GM12878 (cell line): ENCODE measurements around the gene PLET1. TPM values are rescaled to one million over a fixed set of nuclear protein-coding genes. Genes with fewer than 3 reads are reported as not detected.

Source experiments
- ATAC-seq: fragments of 200-7000 bp; cut with Tn5 transposase; 3 replicates; pipeline ENCODE4 v1.9.1; 2020; ENCODE audit warnings: mild to moderate bottlenecking, moderate library complexity
- BruUV-seq: library from RNA; stranded (reverse); fragments of 400-500 nt; replicated peaks from 2 replicates; lab custom pipeline; 2021; lab: Mats Ljungman, UMichigan
- CTCF ChIA-PET: fragments of 300-600 bp; sonication (Branson Sonifier 250); formaldehyde crosslinking; extraction: SDS; loops from one replicate; lab custom pipeline; 2021; ENCODE audit warnings: inconsistent platforms; lab: Yijun Ruan, JAX
- POLR2A ChIA-PET: fragments of 350-600 bp; formaldehyde crosslinking; extraction: SDS; loops from one replicate; lab custom pipeline; 2021; ENCODE audit warnings: inconsistent platforms; lab: Charles Lee
- RAD21 ChIA-PET: fragments of 300-600 bp; sonication (Branson Sonifier 250); formaldehyde crosslinking; loops from one replicate; lab custom pipeline; 2023; ENCODE audit warnings: antibody characterized with exemption; ENCODE audit not compliant: unreplicated experiment; lab: Charles Lee
- SMC1A ChIA-PET: fragments of 300-600 bp; sonication (Branson Sonifier 250); formaldehyde crosslinking; loops from one replicate; lab custom pipeline; 2023; ENCODE audit not compliant: unreplicated experiment, uncharacterized antibody; lab: Charles Lee
- DNase-seq: peaks from one replicate; pipeline ENCODE4 v3.0.0-alpha.2; 2011; ENCODE audit warnings: low read depth, low spot score
- FAIRE-seq: peaks from 3 replicates; lab custom pipeline; 2011; peaks lifted over from hg19 to GRCh38; lab: Jason Lieb, UNC
- H2AFZ ChIP-seq: 2 replicates; pipeline ENCODE4 v1.6.0; 2011; ENCODE audit warnings: low read depth, low read length, control low read depth; ENCODE audit not compliant: control insufficient read depth
- H3K27ac ChIP-seq: 2 replicates; pipeline ENCODE4 v1.5.1; 2011; ENCODE audit warnings: control low read depth; ENCODE audit not compliant: control insufficient read depth, insufficient read depth
- H3K27me3 ChIP-seq, 2 experiments: replicated peaks in 1 of 2; 2 replicates each; pipeline versions ENCODE4 v1.6.0 to v1.6.1; 2011; ENCODE audit warnings: low read length in 1 of 2; ENCODE audit not compliant: control insufficient read depth in 2 of 2, insufficient read depth in 2 of 2
- H3K36me3 ChIP-seq, 2 experiments: 2 replicates each; pipeline ENCODE4 v1.5.1; 2011; ENCODE audit warnings: low read length in 1 of 2; ENCODE audit not compliant: control insufficient read depth in 2 of 2, insufficient read depth in 2 of 2
- H3K4me1 ChIP-seq: 2 replicates; pipeline ENCODE4 v1.6.1; 2011; ENCODE audit warnings: mild to moderate bottlenecking, low read length, moderate library complexity, mixed read lengths; ENCODE audit not compliant: control insufficient read depth, insufficient read depth
- H3K4me2 ChIP-seq: 2 replicates; pipeline ENCODE4 v1.6.0; 2011; ENCODE audit warnings: control low read depth; ENCODE audit not compliant: control insufficient read depth, insufficient read depth
- H3K4me3 ChIP-seq: fragments of 200-600 bp; sonication (generic); 2 replicates; pipeline ENCODE4 v1.5.1; 2016
- H3K79me2 ChIP-seq: 2 replicates; pipeline ENCODE4 v1.6.0; 2011; ENCODE audit warnings: low read length; ENCODE audit not compliant: control insufficient read depth, insufficient read depth
- H3K9ac ChIP-seq: 2 replicates; pipeline ENCODE4 v1.8.0; 2011; ENCODE audit warnings: low read length, control low read depth, mixed read lengths; ENCODE audit not compliant: control insufficient read depth, insufficient read depth
- H3K9me3 ChIP-seq: replicated peaks from 3 replicates; pipeline ENCODE4 v1.5.1; 2011; ENCODE audit warnings: mild to moderate bottlenecking, low read length; ENCODE audit not compliant: control insufficient read depth, insufficient read depth
- H4K20me1 ChIP-seq: 2 replicates; pipeline ENCODE4 v1.6.0; 2011; ENCODE audit not compliant: control insufficient read depth, insufficient read depth
- ATF7 ChIP-seq: fragments of 450-650 bp; IDR thresholded peaks from 2 replicates; pipeline ENCODE4 v1.6.1; 2016; ENCODE audit warnings: low read depth, mild to moderate bottlenecking
- CHD4 ChIP-seq: fragments of 200-600 bp; sonication (generic); IDR thresholded peaks from 2 replicates; pipeline ENCODE4 v1.6.1; 2016; ENCODE audit warnings: mild to moderate bottlenecking
- DPF2 ChIP-seq: fragments of 450-650 bp; IDR thresholded peaks from 2 replicates; pipeline ENCODE4 v1.6.1; 2017; ENCODE audit warnings: mild to moderate bottlenecking
- ESRRA ChIP-seq: IDR thresholded peaks from 2 replicates; pipeline ENCODE4 v1.6.1; 2012; ENCODE audit warnings: mild to moderate bottlenecking, low read length, improper control_type of control experiment
- FOS ChIP-seq: IDR thresholded peaks from 3 replicates; pipeline ENCODE4 v1.6.1; 2011; ENCODE audit warnings: borderline replicate concordance; ENCODE audit not compliant: insufficient read length; ENCODE audit errors: extremely low read depth
- HSF1 ChIP-seq: fragments of 150-350 bp; IDR thresholded peaks from 2 replicates; pipeline ENCODE4 v1.6.1; 2014; ENCODE audit warnings: mild to moderate bottlenecking, low read depth, low read length
- IKZF2 ChIP-seq, 2 experiments: fragments of 450-650 bp; IDR thresholded peaks; 2 replicates each; pipeline ENCODE4 v1.6.1; 2017; ENCODE audit warnings: mild to moderate bottlenecking in 2 of 2, moderate library complexity in 2 of 2
- PML ChIP-seq: IDR thresholded peaks from 2 replicates; pipeline ENCODE4 v1.6.1; 2012; ENCODE audit warnings: low read length, inconsistent platforms
- RBBP5 ChIP-seq: fragments of 200-600 bp; sonication (generic); conservative IDR thresholded peaks from 2 replicates; pipeline ENCODE4 v1.6.1; 2016
- RFX5 ChIP-seq: IDR thresholded peaks from 2 replicates; pipeline ENCODE4 v1.6.1; 2011; ENCODE audit warnings: low read depth, low read length, improper control_type of control experiment
- SIX5 ChIP-seq: IDR thresholded peaks from 2 replicates; pipeline ENCODE4 v1.6.1; 2011; ENCODE audit warnings: mild to moderate bottlenecking, low read depth, low read length, moderate library complexity; ENCODE audit not compliant: severe bottlenecking
- SKIL ChIP-seq: fragments of 450-650 bp; IDR thresholded peaks from 2 replicates; pipeline ENCODE4 v1.6.1; 2017; ENCODE audit warnings: mild to moderate bottlenecking, low read depth, inconsistent platforms; ENCODE audit not compliant: poor library complexity, severe bottlenecking
- SREBF1 ChIP-seq: IDR thresholded peaks from 2 replicates; pipeline ENCODE4 v1.6.1; 2012; ENCODE audit warnings: mild to moderate bottlenecking, low read length
- STAT1 ChIP-seq: fragments of 450-650 bp; conservative IDR thresholded peaks from 2 replicates; pipeline ENCODE4 v1.6.1; 2014; ENCODE audit warnings: antibody characterized with exemption, mild to moderate bottlenecking
- SUZ12 ChIP-seq: fragments of 200-600 bp; sonication (generic); IDR thresholded peaks from one replicate; pipeline ENCODE4 v1.6.1; 2018; ENCODE audit warnings: antibody characterized with exemption, mild to moderate bottlenecking; ENCODE audit not compliant: unreplicated experiment
- USF2 ChIP-seq: IDR thresholded peaks from 2 replicates; pipeline ENCODE4 v1.6.1; 2011; ENCODE audit warnings: low read depth, low read length, improper control_type of control experiment, borderline replicate concordance
- ZBED1 ChIP-seq: IDR thresholded peaks from 2 replicates; pipeline ENCODE4 v1.6.1; 2016; ENCODE audit warnings: borderline replicate concordance
- WGBS: methylation state at CpG from one replicate; pipeline ENCODE4 v1.1.6; 2016; ENCODE audit warnings: low lambda C conversion rate; ENCODE audit not compliant: insufficient replicate concordance, insufficient coverage; ENCODE audit errors: missing lambda C conversion rate; 5-methylcytosine and 5-hydroxymethylcytosine counted together
- in situ Hi-C: fragments of 300-500 bp; cut with MboI; formaldehyde crosslinking; loops from 9 replicates; pipeline ENCODE4 v1.14.3; 2018; ENCODE audit warnings: mixed read lengths
- intact Hi-C: fragments of 100-400 bp; cut with micrococcal nuclease; formaldehyde crosslinking; loops from one replicate; pipeline ENCODE4 v1.14.2; 2022; ENCODE audit not compliant: unreplicated experiment
- polyA plus RNA-seq, 11 experiments: library from polyadenylated mRNA; depleted of rRNA in 4 of 11; unstranded in 6 of 11; stranded (reverse) in 5 of 11; fragments of >200 nt; fragmentation: Nextera tagmentation in 4 of 11; fragmentation: Illumina TruSeq in 1 of 11; extraction: Ambion mirVana in 4 of 11; extraction: Trizol in 1 of 11; gene quantifications; 1 replicate in 1 of 11; 2 replicates in 10 of 11; pipeline versions ENCODE4 v1.2.1 to v1.2.3, GENCODE V29; 2011 to 2016; ENCODE audit warnings: inconsistent platforms in 2 of 11, missing spikeins in 2 of 11, low read depth in 1 of 11
- total RNA-seq, 4 experiments: library from RNA; depleted of rRNA in 3 of 4; stranded (reverse); fragments of >200 nt in 3 of 4; fragmentation: Illumina TruSeq in 1 of 4; extraction: Trizol in 1 of 4; gene quantifications; 2 replicates each; pipeline versions ENCODE4 v1.2.1 to v1.2.3, GENCODE V29; 2013 to 2021

Gene PLET1
- total and polyA plus RNA-seq, 10 of the 15 experiments (the other 5 are each of a cell fraction or from before 2014, with no cell fraction given): not detected

DNA sequence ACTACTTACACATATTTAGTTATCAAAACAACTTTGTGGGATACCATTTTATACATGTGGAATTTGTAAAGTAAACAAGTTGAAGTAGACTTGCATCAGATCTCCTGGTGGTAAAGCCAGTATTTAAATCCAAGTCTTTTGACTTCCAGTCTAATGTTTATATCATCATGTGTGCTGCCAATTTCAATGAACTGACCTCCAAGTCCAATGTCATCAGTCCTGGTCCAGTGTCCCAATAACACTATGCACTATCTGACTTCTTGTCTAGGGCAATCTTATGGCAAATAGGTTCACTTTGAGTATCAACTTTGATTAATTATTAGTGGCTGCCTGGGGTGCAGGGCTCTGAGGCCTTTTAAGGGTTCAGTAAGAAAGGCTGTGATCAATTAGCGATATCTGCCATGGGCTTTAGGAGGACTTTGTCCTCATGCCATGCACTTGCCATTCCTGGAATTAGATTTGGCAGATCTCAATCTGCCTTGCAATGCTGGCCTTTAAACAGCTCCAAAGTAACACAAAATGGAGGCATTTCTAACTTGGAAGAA is 44.0 kb downstream of the PLET1 start (continued):
- TF ChIP-seq SKIL: no peak
- TF ChIP-seq RFX5: no peak
- no peak for TF ChIP-seq FOS

GRCh38 chr11:112215621-112216020 is 45.0 kb downstream of the PLET1 start:
- no peak overlapping the region for H2AFZ ChIP-seq
- POLR2A ChIA-PET: no interaction called here
- in situ Hi-C loops: no loop called here
- H3K4me1 ChIP-seq: no peaks in the 10 kb centered on the region
- H3K79me2 ChIP-seq: no peaks in the 10 kb centered on the region
- no peaks in the 10 kb centered on the region for H3K36me3 ChIP-seq
- no peak for TF ChIP-seq SREBF1
- no peak for TF ChIP-seq CHD4
- TF ChIP-seq SIX5: no peak
- no peak for TF ChIP-seq ZBED1
- no peak for TF ChIP-seq RBBP5
- TF ChIP-seq HSF1: no peak
- no peak for TF ChIP-seq PML
- no peak for TF ChIP-seq USF2
- no peak for TF ChIP-seq SUZ12
- TF ChIP-seq STAT1: no peak
- TF ChIP-seq ESRRA: no peak
- no peak for TF ChIP-seq DPF2
- TF ChIP-seq ATF7: no peak
- TF ChIP-seq IKZF2 (IDR thresholded peaks at IDR 0.05): no peak
- SMC1A ChIA-PET: interaction anchor here (0.6 to 13.1 kb wide), 2 partner anchors 64 to 227 kb away, joined by 3 to 161 read pairs; no protein-coding TSS in a partner anchor
- no peaks in the 10 kb centered on the region for H4K20me1 ChIP-seq
- intact Hi-C loops: loop anchor here (5.0 to 10.0 kb wide), 4 partner anchors 237 to 1319 kb away; no protein-coding TSS in a partner anchor
- BruUV-seq: no TSS peak
- no peak overlapping the region for H3K27ac ChIP-seq
- H3K9ac ChIP-seq: no peak overlapping the region
- CTCF ChIA-PET: interaction anchor here (16.3 kb wide), 1 partner anchor 67 kb away, joined by 314 read pairs; no protein-coding TSS in a partner anchor
- H3K4me2 ChIP-seq: no peak overlapping the region
- 64% methylated on average over 6 of the region's 6 CpGs for WGBS
- no peak for FAIRE-seq
- RAD21 ChIA-PET: interaction anchor here (3.8 kb wide), 1 partner anchor 64 kb away, joined by 15 read pairs; no protein-coding TSS in a partner anchor
- H3K4me3 ChIP-seq: no peak overlapping the region
- DNase-seq: no peak
- no peaks in the 10 kb centered on the region for H3K9me3 ChIP-seq
- H3K27me3 ChIP-seq: no peaks in the 10 kb centered on the region
- ATAC-seq: no peak
